ENCODE data around the gene CFAP97D2. TPM values are rescaled to one million over a fixed set of nuclear protein-coding genes. Genes with fewer than 3 reads are reported as not detected.

CFAP97D2 gene
- total and polyA plus RNA-seq, 2 donors from 2014 or later: not detected

GRCh38 chr13:114227528-114227927, 48.5 kb downstream of the CFAP97D2 start:
- H3K9ac ChIP-seq (ENCODE audit: low read length in 3 of 3): no peak overlapping the region
- peaks cover 0 to 3% (median 0%) of the 10 kb centered on the region in 3 donors for H3K4me1 ChIP-seq (ENCODE audit: control insufficient read depth in 2 of 3, insufficient read depth in 2 of 3, low read depth in 1 of 3, low read length in 3 of 3)
- peaks cover 3% of the 10 kb centered on the region for H3K27me3 ChIP-seq (ENCODE audit: control insufficient read depth, insufficient read depth, low read length)
- no peak overlapping the region for H3K4me3 ChIP-seq (ENCODE audit: low read length in 3 of 3)
- no peaks in the 10 kb centered on the region for H3K9me3 ChIP-seq (ENCODE audit: control insufficient read depth in 2 of 3, insufficient read depth in 1 of 3, low read length in 3 of 3)
- DNase-seq: no peak
- H3K36me3 ChIP-seq (ENCODE audit: control insufficient read depth in 2 of 3, insufficient read depth in 3 of 3, low read length in 3 of 3): no peaks in the 10 kb centered on the region
- TF ChIP-seq, protein P1, sequence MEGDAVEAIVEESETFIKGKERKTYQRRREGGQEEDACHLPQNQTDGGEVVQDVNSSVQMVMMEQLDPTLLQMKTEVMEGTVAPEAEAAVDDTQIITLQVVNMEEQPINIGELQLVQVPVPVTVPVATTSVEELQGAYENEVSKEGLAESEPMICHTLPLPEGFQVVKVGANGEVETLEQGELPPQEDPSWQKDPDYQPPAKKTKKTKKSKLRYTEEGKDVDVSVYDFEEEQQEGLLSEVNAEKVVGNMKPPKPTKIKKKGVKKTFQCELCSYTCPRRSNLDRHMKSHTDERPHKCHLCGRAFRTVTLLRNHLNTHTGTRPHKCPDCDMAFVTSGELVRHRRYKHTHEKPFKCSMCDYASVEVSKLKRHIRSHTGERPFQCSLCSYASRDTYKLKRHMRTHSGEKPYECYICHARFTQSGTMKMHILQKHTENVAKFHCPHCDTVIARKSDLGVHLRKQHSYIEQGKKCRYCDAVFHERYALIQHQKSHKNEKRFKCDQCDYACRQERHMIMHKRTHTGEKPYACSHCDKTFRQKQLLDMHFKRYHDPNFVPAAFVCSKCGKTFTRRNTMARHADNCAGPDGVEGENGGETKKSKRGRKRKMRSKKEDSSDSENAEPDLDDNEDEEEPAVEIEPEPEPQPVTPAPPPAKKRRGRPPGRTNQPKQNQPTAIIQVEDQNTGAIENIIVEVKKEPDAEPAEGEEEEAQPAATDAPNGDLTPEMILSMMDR (IDR thresholded peaks at IDR 0.05; ENCODE audit: borderline replicate concordance, extremely low read depth, insufficient read depth): no peak
- no peak overlapping the region for H3K27ac ChIP-seq (ENCODE audit: low read depth in 2 of 2, low read length in 2 of 2)
- intact Hi-C loops (cut with DNase I): no loop called here
- FAIRE-seq: no peak

GRCh38 chr13:114228176-114228575, 49.1 kb downstream of the CFAP97D2 start:
- DNase-seq: no peak

GRCh38 chr13:114229506-114229905, 50.4 kb downstream of the CFAP97D2 start:
- intact Hi-C loops (cut with DNase I): no loop called here
- Histone ChIP-seq H3K4me3 (ENCODE audit: low read length in 3 of 3) (no peak overlapping the region), H3K27ac (ENCODE audit: low read depth in 2 of 2, low read length in 2 of 2) (no peak overlapping the region), H3K4me1 (ENCODE audit: control insufficient read depth in 2 of 3, insufficient read depth in 2 of 3, low read depth in 1 of 3, low read length in 3 of 3) (peaks cover 0 to 3% (median 0%) of the 10 kb centered on the region in 3 donors), H3K9ac (ENCODE audit: low read length in 3 of 3) (no peak overlapping the region), H3K9me3 (ENCODE audit: control insufficient read depth in 2 of 3, insufficient read depth in 1 of 3, low read length in 3 of 3) (no peaks in the 10 kb centered on the region), H3K27me3 (ENCODE audit: control insufficient read depth, insufficient read depth, low read length) (peaks cover 3% of the 10 kb centered on the region), H3K36me3 (ENCODE audit: control insufficient read depth in 2 of 3, insufficient read depth in 3 of 3, low read length in 3 of 3) (no peaks in the 10 kb centered on the region)
- FAIRE-seq (no peak), DNase-seq (no peak)
- TF ChIP-seq, protein P1 (IDR thresholded peaks at IDR 0.05; ENCODE audit: borderline replicate concordance, extremely low read depth, insufficient read depth): no peak

More at GRCh38 chr13:114228176-114228575, 49.1 kb downstream of the CFAP97D2 start:
- no peak overlapping the region for H3K27ac ChIP-seq (ENCODE audit: low read depth in 2 of 2, low read length in 2 of 2)
- no peaks in the 10 kb centered on the region for H3K36me3 ChIP-seq (ENCODE audit: control insufficient read depth in 2 of 3, insufficient read depth in 3 of 3, low read length in 3 of 3)
- TF ChIP-seq, protein P1 (IDR thresholded peaks at IDR 0.05; ENCODE audit: borderline replicate concordance, extremely low read depth, insufficient read depth): no peak
- H3K9me3 ChIP-seq (ENCODE audit: control insufficient read depth in 2 of 3, insufficient read depth in 1 of 3, low read length in 3 of 3): no peaks in the 10 kb centered on the region
- FAIRE-seq: no peak
- intact Hi-C loops (cut with DNase I): no loop called here
- no peak overlapping the region for H3K4me3 ChIP-seq (ENCODE audit: low read length in 3 of 3)
- H3K4me1 ChIP-seq (ENCODE audit: control insufficient read depth in 2 of 3, insufficient read depth in 2 of 3, low read depth in 1 of 3, low read length in 3 of 3): peaks cover 0 to 3% (median 0%) of the 10 kb centered on the region in 3 donors
- H3K27me3 ChIP-seq (ENCODE audit: control insufficient read depth, insufficient read depth, low read length): peaks cover 3% of the 10 kb centered on the region
- no peak overlapping the region for H3K9ac ChIP-seq (ENCODE audit: low read length in 3 of 3)

DNA sequence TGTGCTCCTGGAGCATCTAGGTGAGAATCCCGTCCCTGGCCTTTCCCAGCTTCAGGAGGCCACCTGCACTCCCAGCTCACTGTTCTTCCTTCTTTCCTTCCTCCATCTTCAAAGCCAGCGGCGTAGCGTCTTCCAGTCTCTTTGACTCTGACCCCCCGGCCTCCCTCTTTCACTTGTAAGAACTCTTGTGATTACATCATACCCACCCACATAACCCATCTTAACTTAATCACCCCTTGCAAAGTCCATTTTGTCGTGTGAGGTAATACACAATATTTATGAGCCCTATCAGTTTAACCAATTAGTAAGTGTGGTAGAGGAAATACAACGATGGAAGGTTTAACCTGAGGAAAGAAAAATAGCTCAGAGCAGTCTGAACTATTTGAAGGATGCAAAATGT, 51.1 kb downstream of the CFAP97D2 start:
- TF ChIP-seq, protein P1 (IDR thresholded peaks at IDR 0.05; ENCODE audit: borderline replicate concordance, extremely low read depth, insufficient read depth): no peak
- FAIRE-seq: no peak

More for the DNA sequence above, 51.1 kb downstream of the CFAP97D2 start:
- DNase-seq: no peak
- Histone ChIP-seq H3K9me3 (ENCODE audit: control insufficient read depth in 2 of 3, insufficient read depth in 1 of 3, low read length in 3 of 3) (no peaks in the 10 kb centered on the region), H3K36me3 (ENCODE audit: control insufficient read depth in 2 of 3, insufficient read depth in 3 of 3, low read length in 3 of 3) (no peaks in the 10 kb centered on the region), H3K27ac (ENCODE audit: low read depth in 2 of 2, low read length in 2 of 2) (no peak overlapping the region), H3K9ac (ENCODE audit: low read length in 3 of 3) (no peak overlapping the region), H3K4me3 (ENCODE audit: low read length in 3 of 3) (no peak overlapping the region), H3K4me1 (ENCODE audit: control insufficient read depth in 2 of 3, insufficient read depth in 2 of 3, low read depth in 1 of 3, low read length in 3 of 3) (peaks cover 0 to 3% (median 0%) of the 10 kb centered on the region in 3 donors), H3K27me3 (ENCODE audit: control insufficient read depth, insufficient read depth, low read length) (peaks cover 3% of the 10 kb centered on the region)
- intact Hi-C loops (cut with DNase I): no loop called here
